Choroid plexus epithelial cell (primary cell): ENCODE measurements around the gene ABCD1.
"Not testable (repeated sequence)": the region's sequence is repeated elsewhere in the genome, so short reads cannot be mapped to it uniquely, and the experiment has no call there.

Experiments
- DNase-seq: peaks from one replicate; pipeline ENCODE4 v3.0.0-alpha.2; 2010; ENCODE audit warnings: low read depth
- H3K4me3 ChIP-seq: 2 replicates; pipeline ENCODE4 v1.5.1; 2011; ENCODE audit warnings: low read depth, mild to moderate bottlenecking, control low read depth, low read length, moderate library complexity
- CTCF ChIP-seq: conservative IDR thresholded peaks from 2 replicates; pipeline ENCODE4 v1.5.1; 2011; ENCODE audit warnings: low read depth, mild to moderate bottlenecking, control low read depth, inconsistent platforms, low read length, moderate library complexity

ABCD1 gene

GRCh38 chrX:153746359-153746758, 21.7 kb downstream of the ABCD1 start:
- H3K4me3 ChIP-seq, result no peak overlapping the region
- no peak for DNase-seq
- TF ChIP-seq CTCF, result no peak

- not testable (repeated sequence) for H3K4me3 ChIP-seq, DNase-seq
Observed at GRCh38 chrX:153746991-153747390, 22.3 kb downstream of the ABCD1 start.

- DNase-seq, result not testable (repeated sequence)
Observed at GRCh38 chrX:153749017-153749416, 24.4 kb downstream of the ABCD1 start.

GRCh38 chrX:153750127-153750774, 25.6 kb downstream of the ABCD1 start:
- H3K4me3 ChIP-seq, result no peak overlapping the region
- no peak for DNase-seq

More at GRCh38 chrX:153749017-153749416, 24.4 kb downstream of the ABCD1 start:
- H3K4me3 ChIP-seq, result not testable (repeated sequence)

GRCh38 chrX:153755136-153755535, 30.5 kb downstream of the ABCD1 start:
- no peak overlapping the region for H3K4me3 ChIP-seq
- DNase-seq, result no peak
- TF ChIP-seq CTCF, result no peak

More at GRCh38 chrX:153750127-153750774, 25.6 kb downstream of the ABCD1 start:
- no peak for TF ChIP-seq CTCF

- no peak for DNase-seq
- TF ChIP-seq CTCF, result no peak
- H3K4me3 ChIP-seq, result no peak overlapping the region
Observed at GRCh38 chrX:153761863-153762262, 37.2 kb downstream of the ABCD1 start.

- no peak for DNase-seq
- no peak overlapping the region for H3K4me3 ChIP-seq
- no peak for TF ChIP-seq CTCF
Observed at GRCh38 chrX:153762626-153763173, 38.0 kb downstream of the ABCD1 start.

- TF ChIP-seq CTCF, result no peak
- DNase-seq, result no peak
- no peak overlapping the region for H3K4me3 ChIP-seq
Observed at GRCh38 chrX:153763298-153763932, 38.8 kb downstream of the ABCD1 start.
